ENCODE results near the gene ALG11.

The ALG11 gene

GRCh38 chr13:52016296-52016695, 4.1 kb downstream of the ALG11 start:
- H3K4me3 ChIP-seq (replicated peaks; ENCODE audit: low read depth, low read length) = no peak overlapping the region
- TF ChIP-seq CTCF (IDR thresholded peaks at IDR 0.05; ENCODE audit: low read length, missing control alignments) = no peak
- no peak for DNase-seq (ENCODE audit: low read depth)

DNA sequence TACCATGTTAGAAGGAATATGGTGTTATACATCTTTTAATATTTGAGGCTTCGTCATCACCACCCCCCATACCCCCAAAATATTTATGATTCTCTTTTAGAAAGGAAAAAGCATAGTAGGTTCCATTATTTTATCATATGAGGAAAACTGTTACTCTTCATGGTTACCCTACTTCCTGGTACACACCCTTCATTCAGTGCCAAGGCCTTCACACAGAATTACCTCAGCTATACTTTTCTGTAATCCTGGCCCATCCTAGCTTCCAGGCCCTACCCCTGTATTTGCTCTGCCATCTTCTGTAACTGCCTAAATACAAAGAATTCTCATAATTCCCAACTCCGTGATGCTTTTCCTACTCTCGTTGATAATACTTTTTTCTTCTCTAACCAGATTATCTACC, 8.0 kb downstream of the ALG11 start:
- H3K4me3 ChIP-seq (replicated peaks; ENCODE audit: low read depth, low read length) = no peak overlapping the region
- DNase-seq (ENCODE audit: low read depth) = no peak
- TF ChIP-seq CTCF (IDR thresholded peaks at IDR 0.05; ENCODE audit: low read length, missing control alignments) = no peak

GRCh38 chr13:52022356-52022755, 10.2 kb downstream of the ALG11 start:
- TF ChIP-seq CTCF (IDR thresholded peaks at IDR 0.05; ENCODE audit: low read length, missing control alignments) = no peak
- DNase-seq (ENCODE audit: low read depth) = no peak
- no peak overlapping the region for H3K4me3 ChIP-seq (replicated peaks; ENCODE audit: low read depth, low read length)

- no peak within 1 kb of the TSS for H3K4me3 ChIP-seq (replicated peaks; ENCODE audit: low read depth, low read length)
- no peak for TF ChIP-seq CTCF (IDR thresholded peaks at IDR 0.05; ENCODE audit: low read length, missing control alignments)
- no peak for DNase-seq (ENCODE audit: low read depth)
Measured at GRCh38 chr13:52024481-52024880, 12.3 kb downstream of the ALG11 start, which contains the start of gene UTP14C. Gene UTP14C (plus strand): TSS chr13:52024691. CDS start chr13:52028805, 4,114 bp downstream.

DNA sequence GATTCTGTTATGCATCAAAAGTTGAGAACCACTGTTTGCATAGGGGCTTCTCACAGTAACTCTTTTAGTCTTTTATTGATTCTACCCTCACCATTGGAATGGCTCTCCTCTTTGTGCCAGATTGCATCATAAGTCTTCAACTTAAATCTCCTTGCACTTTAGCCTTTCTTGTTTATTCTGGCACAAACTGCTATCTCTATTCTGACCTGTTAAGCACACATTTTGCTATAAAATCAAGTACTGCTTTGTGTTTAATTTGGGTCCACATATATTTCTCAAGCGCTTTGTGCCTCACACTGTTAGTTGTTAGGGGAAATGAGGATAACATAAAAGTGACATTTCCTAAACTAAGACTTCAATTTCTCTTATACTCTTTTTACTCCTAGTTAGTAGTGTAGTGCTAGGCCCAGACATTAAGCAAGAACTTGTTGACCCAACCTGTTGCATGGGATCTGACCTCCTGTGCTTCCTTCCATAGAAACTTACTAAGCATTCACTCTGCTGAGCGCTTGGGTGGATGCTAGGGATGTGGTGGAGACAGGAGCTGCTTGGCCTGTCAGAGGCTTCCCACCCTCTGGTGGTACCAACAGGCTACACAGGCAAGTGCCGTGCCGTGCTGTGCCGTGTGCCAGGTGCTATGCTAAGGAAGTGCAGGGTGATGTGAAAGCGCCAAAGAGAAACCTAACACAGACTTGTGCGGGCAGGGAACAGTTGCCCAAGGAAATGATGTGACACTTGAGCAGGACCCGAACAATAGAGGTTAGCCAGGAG, 13.5 kb downstream of the ALG11 start:
- TF ChIP-seq CTCF (IDR thresholded peaks at IDR 0.05; ENCODE audit: low read length, missing control alignments) = no peak
- no peak for DNase-seq (ENCODE audit: low read depth)
- no peak overlapping the region for H3K4me3 ChIP-seq (replicated peaks; ENCODE audit: low read depth, low read length)

DNA sequence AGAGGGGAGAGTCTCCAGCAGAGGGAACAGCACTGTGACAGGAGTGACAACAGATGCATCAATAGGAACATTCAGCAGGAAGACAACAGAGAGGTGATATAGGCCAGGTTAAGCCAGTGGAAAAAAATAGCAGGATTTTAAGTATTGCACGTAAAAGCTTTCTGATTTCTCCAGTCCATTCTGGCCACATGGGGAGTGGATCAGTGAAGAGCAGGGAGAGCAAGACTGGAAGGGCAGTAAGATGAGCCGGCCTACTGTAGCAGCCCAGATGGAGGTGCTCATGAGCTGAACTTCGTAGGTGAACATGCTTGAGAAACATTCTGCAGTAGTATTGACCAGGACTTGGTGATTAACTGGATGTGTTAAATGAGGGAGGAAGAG, 14.0 kb downstream of the ALG11 start:
- TF ChIP-seq CTCF (IDR thresholded peaks at IDR 0.05; ENCODE audit: low read length, missing control alignments) = no peak
- DNase-seq (ENCODE audit: low read depth) = no peak
- H3K4me3 ChIP-seq (replicated peaks; ENCODE audit: low read depth, low read length) = no peak overlapping the region

DNA sequence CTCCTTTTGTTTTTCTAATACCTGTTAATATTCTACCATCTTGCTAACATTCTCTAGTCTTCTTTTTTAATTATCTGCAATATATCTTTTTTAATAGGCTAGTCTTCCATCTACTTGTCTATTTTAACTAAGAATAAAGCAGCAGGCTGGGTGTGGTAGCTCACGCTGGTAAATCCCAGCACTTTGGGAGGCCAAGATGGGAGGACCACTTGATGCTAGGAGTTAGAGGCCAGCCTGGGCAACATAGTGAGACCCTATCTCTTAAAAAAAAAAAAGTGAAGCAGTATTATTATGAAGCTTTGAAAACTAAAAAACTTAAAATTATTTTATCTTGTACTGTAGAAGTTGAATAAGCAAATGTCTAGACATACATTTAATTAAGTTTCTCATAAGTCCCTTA, 15.6 kb downstream of the ALG11 start:
- no peak for TF ChIP-seq CTCF (IDR thresholded peaks at IDR 0.05; ENCODE audit: low read length, missing control alignments)
- DNase-seq (ENCODE audit: low read depth) = no peak
- H3K4me3 ChIP-seq (replicated peaks; ENCODE audit: low read depth, low read length) = no peak overlapping the region

Data from fibroblast of pulmonary artery (primary cell).